Vagina (tissue), 2 donors: Measurements from ENCODE around the gene PLCG1. TPM values are rescaled to one million over a fixed set of nuclear protein-coding genes. Genes with fewer than 3 reads are reported as not detected.

ENCODE experiments used
- DNase-seq, 2 donors: peaks; one replicate each; pipeline ENCODE4 v3.0.0-alpha.2; 2017; ENCODE audit errors: extremely low spot score in 2 of 2
- H3K27ac ChIP-seq: fragments of 200-600 bp; sonication (generic); one replicate; pipeline ENCODE4 v1.5.1; 2019
- H3K27me3 ChIP-seq: fragments of 200-600 bp; sonication (generic); one replicate; pipeline ENCODE4 v1.5.1; 2019
- H3K36me3 ChIP-seq, 2 donors: fragments of 200-600 bp; sonication (generic); one replicate each; pipeline ENCODE4 v1.5.1; 2017 to 2019
- H3K4me1 ChIP-seq: fragments of 200-600 bp; sonication (generic); one replicate; pipeline ENCODE4 v1.5.1; 2019
- H3K4me3 ChIP-seq, 2 donors: fragments of 200-600 bp; sonication (generic); 1 replicate in 1 of 2; 2 replicates in 1 of 2; pipeline ENCODE4 v1.5.1; 2016 to 2019
- H3K9me3 ChIP-seq: fragments of 200-600 bp; sonication (generic); one replicate; pipeline ENCODE4 v1.5.1; 2019
- POLR2A ChIP-seq, 2 donors: fragments of 450-650 bp; IDR thresholded peaks; one replicate each; pipeline ENCODE4 v1.6.1; 2017; ENCODE audit warnings: antibody characterized with exemption in 2 of 2, mild to moderate bottlenecking in 2 of 2, moderate library complexity in 2 of 2
- POLR2AphosphoS5 ChIP-seq, 2 donors: sonication (generic); formaldehyde crosslinking; IDR thresholded peaks; one replicate each; pipeline ENCODE4 v1.9.0; 2017; ENCODE audit warnings: antibody characterized with exemption in 2 of 2, mild to moderate bottlenecking in 2 of 2, low read depth in 1 of 2; ENCODE audit not compliant: insufficient read depth in 1 of 2
- intact Hi-C: fragments of 100-400 bp; cut with DNase I; formaldehyde crosslinking; loops from one replicate; pipeline ENCODE4 v1.15.1; 2023
- total RNA-seq: library from RNA; depleted of rRNA; stranded (reverse); fragments of >200 nt; gene quantifications from one replicate; pipeline ENCODE4 v1.2.3, GENCODE V29; 2016
- TF ChIP-seq, protein P1 (sequence below), 3 experiments: fragments of 450-650 bp in 2 of 3; fragments of 200-600 bp in 1 of 3; sonication (generic) in 1 of 3; IDR thresholded peaks; one replicate each; pipeline ENCODE4 v1.5.1; 2017 to 2019; ENCODE audit warnings: antibody characterized with exemption in 3 of 3, mild to moderate bottlenecking in 2 of 3, moderate library complexity in 2 of 3

Gene PLCG1
- total RNA-seq, 1 donor from 2014 or later: 138 TPM

- intact Hi-C loops: no loop called here
Observed at GRCh38 chr20:41219824-41220223, 82.5 kb downstream of the PLCG1 start.

DNA sequence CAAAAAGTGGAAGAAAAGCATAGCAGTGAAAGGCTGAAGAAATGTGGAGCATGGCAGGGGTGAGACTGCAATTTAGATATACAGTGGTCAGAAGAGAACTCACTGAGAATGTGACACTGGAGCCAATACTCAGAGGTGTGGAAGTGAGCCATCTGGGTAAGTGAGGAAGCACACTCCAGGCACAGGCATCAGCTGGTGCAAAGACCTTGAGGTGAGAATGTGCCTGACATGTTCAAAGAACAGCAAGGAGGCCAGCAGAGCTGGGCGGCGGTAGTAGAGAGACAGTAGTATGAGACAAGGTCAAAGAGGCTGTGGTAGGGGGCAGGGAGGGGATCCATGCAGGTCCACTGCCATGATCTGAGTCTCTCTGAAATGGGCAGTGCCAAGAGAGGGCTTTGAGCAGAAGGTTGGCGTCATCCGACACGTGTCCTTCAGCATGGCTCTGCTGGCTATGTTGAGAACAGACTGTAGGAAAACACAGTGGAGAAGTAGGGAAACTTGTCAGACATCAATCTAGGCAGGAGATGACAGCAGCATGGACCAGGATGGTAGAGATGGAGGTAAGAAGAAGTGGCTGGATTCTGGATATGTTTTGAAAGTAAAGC, 84.4 kb downstream of the PLCG1 start:
- TF ChIP-seq, protein P1, sequence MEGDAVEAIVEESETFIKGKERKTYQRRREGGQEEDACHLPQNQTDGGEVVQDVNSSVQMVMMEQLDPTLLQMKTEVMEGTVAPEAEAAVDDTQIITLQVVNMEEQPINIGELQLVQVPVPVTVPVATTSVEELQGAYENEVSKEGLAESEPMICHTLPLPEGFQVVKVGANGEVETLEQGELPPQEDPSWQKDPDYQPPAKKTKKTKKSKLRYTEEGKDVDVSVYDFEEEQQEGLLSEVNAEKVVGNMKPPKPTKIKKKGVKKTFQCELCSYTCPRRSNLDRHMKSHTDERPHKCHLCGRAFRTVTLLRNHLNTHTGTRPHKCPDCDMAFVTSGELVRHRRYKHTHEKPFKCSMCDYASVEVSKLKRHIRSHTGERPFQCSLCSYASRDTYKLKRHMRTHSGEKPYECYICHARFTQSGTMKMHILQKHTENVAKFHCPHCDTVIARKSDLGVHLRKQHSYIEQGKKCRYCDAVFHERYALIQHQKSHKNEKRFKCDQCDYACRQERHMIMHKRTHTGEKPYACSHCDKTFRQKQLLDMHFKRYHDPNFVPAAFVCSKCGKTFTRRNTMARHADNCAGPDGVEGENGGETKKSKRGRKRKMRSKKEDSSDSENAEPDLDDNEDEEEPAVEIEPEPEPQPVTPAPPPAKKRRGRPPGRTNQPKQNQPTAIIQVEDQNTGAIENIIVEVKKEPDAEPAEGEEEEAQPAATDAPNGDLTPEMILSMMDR (IDR thresholded peaks at IDR 0.05): no peak
- TF ChIP-seq POLR2A (IDR thresholded peaks at IDR 0.05) (no peak), POLR2AphosphoS5 (IDR thresholded peaks at IDR 0.05; ENCODE audit: insufficient read depth in 1 of 2, low read depth in 1 of 2) (no peak)
- H3K36me3 ChIP-seq: no peaks in the 10 kb centered on the region
- H3K4me1 ChIP-seq: peaks cover 16% of the 10 kb centered on the region
- no peak for DNase-seq
- no peaks in the 10 kb centered on the region for H3K9me3 ChIP-seq
- H3K27me3 ChIP-seq: no peaks in the 10 kb centered on the region
- no peak overlapping the region for H3K4me3 ChIP-seq
- intact Hi-C loops: no loop called here
- H3K27ac ChIP-seq: no peak overlapping the region

More at GRCh38 chr20:41219824-41220223, 82.5 kb downstream of the PLCG1 start:
- Histone ChIP-seq H3K27ac (no peak overlapping the region), H3K9me3 (no peaks in the 10 kb centered on the region), H3K4me1 (peaks cover 16% of the 10 kb centered on the region), H3K4me3 (no peak overlapping the region), H3K36me3 (no peaks in the 10 kb centered on the region), H3K27me3 (no peaks in the 10 kb centered on the region)
- no peak for DNase-seq
- TF ChIP-seq, protein P1 (IDR thresholded peaks at IDR 0.05): no peak
- TF ChIP-seq POLR2AphosphoS5 (IDR thresholded peaks at IDR 0.05; ENCODE audit: insufficient read depth in 1 of 2, low read depth in 1 of 2) (no peak), POLR2A (IDR thresholded peaks at IDR 0.05) (no peak)

DNA sequence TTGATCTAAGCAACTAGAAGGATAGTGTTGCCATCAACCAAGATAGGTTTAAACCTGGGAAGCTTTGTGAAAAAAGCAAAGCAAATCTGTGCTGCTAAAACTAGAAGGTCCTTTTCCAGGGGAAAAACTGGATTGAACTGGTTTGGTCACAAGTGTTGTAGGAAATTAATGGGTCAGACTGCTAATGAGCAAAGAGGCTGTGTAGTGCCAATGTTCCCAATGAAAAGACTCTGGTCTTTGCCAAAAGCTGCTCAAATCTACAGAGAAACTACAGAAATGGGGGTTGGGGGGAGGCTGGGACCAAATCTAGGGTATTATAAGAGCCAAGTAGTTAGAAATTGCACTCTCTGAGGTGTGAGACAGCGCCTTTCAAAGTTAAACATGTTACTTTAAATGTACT, 85.0 kb downstream of the PLCG1 start:
- Histone ChIP-seq H3K27ac (peak overlapping the region; percentile 30), H3K27me3 (no peaks in the 10 kb centered on the region), H3K9me3 (no peaks in the 10 kb centered on the region), H3K4me1 (peaks cover 16% of the 10 kb centered on the region), H3K4me3 (no peak overlapping the region), H3K36me3 (no peaks in the 10 kb centered on the region)
- TF ChIP-seq POLR2A (IDR thresholded peaks at IDR 0.05) (no peak), POLR2AphosphoS5 (IDR thresholded peaks at IDR 0.05; ENCODE audit: insufficient read depth in 1 of 2, low read depth in 1 of 2) (no peak)
- TF ChIP-seq, protein P1 (IDR thresholded peaks at IDR 0.05): no peak
- DNase-seq: no peak
- intact Hi-C loops: no loop called here

- H3K4me1 ChIP-seq: peaks cover 16% of the 10 kb centered on the region
- no peak for DNase-seq
- H3K27me3 ChIP-seq: no peaks in the 10 kb centered on the region
- no peaks in the 10 kb centered on the region for H3K9me3 ChIP-seq
- peak overlapping the region; percentile 30 for H3K27ac ChIP-seq
- no peak overlapping the region for H3K4me3 ChIP-seq
- TF ChIP-seq, protein P1 (IDR thresholded peaks at IDR 0.05): no peak
- TF ChIP-seq POLR2AphosphoS5 (IDR thresholded peaks at IDR 0.05; ENCODE audit: insufficient read depth in 1 of 2, low read depth in 1 of 2) (no peak), POLR2A (IDR thresholded peaks at IDR 0.05) (no peak)
- H3K36me3 ChIP-seq: no peaks in the 10 kb centered on the region
- intact Hi-C loops: no loop called here
Observed at GRCh38 chr20:41222703-41223102, 85.4 kb downstream of the PLCG1 start.

DNA sequence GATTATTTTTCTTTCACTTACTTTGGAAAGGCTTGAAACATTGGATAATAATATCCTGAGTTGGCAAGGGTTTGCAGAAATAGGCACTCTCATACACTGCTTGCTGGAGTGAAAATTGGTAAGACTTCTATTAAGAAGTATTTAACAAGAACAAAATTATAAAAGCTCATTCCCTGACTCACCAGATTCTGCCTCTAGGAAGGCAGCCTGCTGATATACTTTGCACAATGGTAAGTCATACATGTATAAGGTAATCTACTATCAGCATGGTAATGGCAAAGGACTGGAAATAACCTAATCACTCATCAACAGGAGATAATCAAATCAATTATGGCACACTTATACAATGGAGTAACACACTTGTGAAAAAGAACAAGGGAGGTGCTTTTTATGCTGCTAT, 85.8 kb downstream of the PLCG1 start:
- Histone ChIP-seq H3K4me3 (no peak overlapping the region), H3K27ac (peak overlapping the region; percentile 30), H3K27me3 (no peaks in the 10 kb centered on the region), H3K9me3 (no peaks in the 10 kb centered on the region), H3K36me3 (no peaks in the 10 kb centered on the region), H3K4me1 (peaks cover 16% of the 10 kb centered on the region)
- DNase-seq: no peak
- intact Hi-C loops: no loop called here
- TF ChIP-seq, protein P1 (IDR thresholded peaks at IDR 0.05): no peak
- no peak for TF ChIP-seq POLR2A (IDR thresholded peaks at IDR 0.05)
- no peak for TF ChIP-seq POLR2AphosphoS5 (IDR thresholded peaks at IDR 0.05; ENCODE audit: insufficient read depth in 1 of 2, low read depth in 1 of 2)
